ENCODE measurements around the gene WDR72.

DNA sequence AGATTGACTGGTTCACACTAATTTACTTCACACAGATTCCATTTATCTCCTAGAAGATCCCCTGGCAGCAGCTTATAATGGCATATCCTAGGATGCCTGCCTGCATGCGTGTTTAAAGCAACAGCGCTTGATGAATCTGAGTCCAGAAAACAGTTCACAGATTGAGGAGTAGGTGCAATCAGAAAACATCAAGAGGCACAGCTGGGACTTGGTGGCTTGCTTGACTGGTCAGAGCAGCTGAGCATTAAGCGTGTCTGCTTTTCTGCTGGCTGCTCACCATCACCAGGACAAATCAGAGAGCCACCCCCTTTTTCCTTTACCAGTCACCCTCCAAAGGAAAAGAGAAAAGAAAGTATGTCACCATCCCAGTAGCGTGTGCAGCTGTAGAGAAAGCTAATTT is 223.6 kb downstream of the WDR72 start:
- no peak for TF ChIP-seq RFX5 (IDR thresholded peaks at IDR 0.05; ENCODE audit: low read depth, low read length)
- TF ChIP-seq, protein P1, sequence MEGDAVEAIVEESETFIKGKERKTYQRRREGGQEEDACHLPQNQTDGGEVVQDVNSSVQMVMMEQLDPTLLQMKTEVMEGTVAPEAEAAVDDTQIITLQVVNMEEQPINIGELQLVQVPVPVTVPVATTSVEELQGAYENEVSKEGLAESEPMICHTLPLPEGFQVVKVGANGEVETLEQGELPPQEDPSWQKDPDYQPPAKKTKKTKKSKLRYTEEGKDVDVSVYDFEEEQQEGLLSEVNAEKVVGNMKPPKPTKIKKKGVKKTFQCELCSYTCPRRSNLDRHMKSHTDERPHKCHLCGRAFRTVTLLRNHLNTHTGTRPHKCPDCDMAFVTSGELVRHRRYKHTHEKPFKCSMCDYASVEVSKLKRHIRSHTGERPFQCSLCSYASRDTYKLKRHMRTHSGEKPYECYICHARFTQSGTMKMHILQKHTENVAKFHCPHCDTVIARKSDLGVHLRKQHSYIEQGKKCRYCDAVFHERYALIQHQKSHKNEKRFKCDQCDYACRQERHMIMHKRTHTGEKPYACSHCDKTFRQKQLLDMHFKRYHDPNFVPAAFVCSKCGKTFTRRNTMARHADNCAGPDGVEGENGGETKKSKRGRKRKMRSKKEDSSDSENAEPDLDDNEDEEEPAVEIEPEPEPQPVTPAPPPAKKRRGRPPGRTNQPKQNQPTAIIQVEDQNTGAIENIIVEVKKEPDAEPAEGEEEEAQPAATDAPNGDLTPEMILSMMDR (conservative IDR thresholded peaks at IDR 0.05; ENCODE audit: low read depth, low read length), result no peak
- TF ChIP-seq, protein P2, sequence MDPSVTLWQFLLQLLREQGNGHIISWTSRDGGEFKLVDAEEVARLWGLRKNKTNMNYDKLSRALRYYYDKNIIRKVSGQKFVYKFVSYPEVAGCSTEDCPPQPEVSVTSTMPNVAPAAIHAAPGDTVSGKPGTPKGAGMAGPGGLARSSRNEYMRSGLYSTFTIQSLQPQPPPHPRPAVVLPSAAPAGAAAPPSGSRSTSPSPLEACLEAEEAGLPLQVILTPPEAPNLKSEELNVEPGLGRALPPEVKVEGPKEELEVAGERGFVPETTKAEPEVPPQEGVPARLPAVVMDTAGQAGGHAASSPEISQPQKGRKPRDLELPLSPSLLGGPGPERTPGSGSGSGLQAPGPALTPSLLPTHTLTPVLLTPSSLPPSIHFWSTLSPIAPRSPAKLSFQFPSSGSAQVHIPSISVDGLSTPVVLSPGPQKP (IDR thresholded peaks at IDR 0.05; ENCODE audit: borderline replicate concordance, low read depth, low read length), result no peak
- no peak for TF ChIP-seq RCOR1 (IDR thresholded peaks at IDR 0.05; ENCODE audit: insufficient replicate concordance, low read length)
- TF ChIP-seq CEBPB (IDR thresholded peaks at IDR 0.05; ENCODE audit: low read depth, low read length), result no peak
- no peak for TF ChIP-seq MAFK (IDR thresholded peaks at IDR 0.05; ENCODE audit: low read depth, low read length)
- TF ChIP-seq, protein P3, sequence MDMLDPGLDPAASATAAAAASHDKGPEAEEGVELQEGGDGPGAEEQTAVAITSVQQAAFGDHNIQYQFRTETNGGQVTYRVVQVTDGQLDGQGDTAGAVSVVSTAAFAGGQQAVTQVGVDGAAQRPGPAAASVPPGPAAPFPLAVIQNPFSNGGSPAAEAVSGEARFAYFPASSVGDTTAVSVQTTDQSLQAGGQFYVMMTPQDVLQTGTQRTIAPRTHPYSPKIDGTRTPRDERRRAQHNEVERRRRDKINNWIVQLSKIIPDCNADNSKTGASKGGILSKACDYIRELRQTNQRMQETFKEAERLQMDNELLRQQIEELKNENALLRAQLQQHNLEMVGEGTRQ (IDR thresholded peaks at IDR 0.05; ENCODE audit: low read depth, low read length), result no peak
- no peak for TF ChIP-seq POLR2A (IDR thresholded peaks at IDR 0.05; ENCODE audit: low read depth, low read length)
- no peak for TF ChIP-seq CHD1 (IDR thresholded peaks at IDR 0.05; ENCODE audit: low read depth, low read length)

All from IMR-90 (cell line).